COR-L47 (cell line): ENCODE measurements around the gene CEP112.
"Not testable (repeated sequence)": the region's sequence is repeated elsewhere in the genome, so short reads cannot be mapped to it uniquely, and the experiment has no call there.

Source experiments
- DNase-seq: peaks from one replicate; lab custom pipeline; 2025; lab: John Stamatoyannopoulos, UW

Gene CEP112

GRCh38 chr17:65681763-65682162 lies 510.2 kb downstream of the CEP112 start:
- DNase-seq = not testable (repeated sequence)

- peak; percentile 33 for DNase-seq
These were observed 512.6 kb downstream of the CEP112 start for GRCh38 chr17:65679165-65679845.

DNA sequence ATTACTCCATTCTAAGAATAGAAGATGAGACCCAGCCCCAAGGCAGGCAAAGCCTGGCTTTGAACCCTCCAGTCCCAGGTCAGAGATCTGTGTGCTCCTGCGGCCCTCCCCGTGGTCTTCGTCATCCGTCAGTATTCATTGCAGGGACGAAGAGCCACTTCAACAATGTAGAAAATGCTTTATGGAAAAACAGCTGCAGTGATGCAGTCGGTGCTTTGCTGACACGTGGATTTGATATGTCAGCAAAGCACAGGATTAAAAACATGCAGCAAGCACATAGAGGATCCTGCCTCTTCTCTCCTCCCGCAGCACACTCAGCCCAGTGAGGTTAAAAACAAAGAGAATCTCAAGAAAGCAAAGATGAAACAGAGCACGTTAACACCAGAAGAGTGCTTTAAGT lies 513.4 kb downstream of the CEP112 start:
- no peak for DNase-seq

GRCh38 chr17:65677932-65678331 lies 514.0 kb downstream of the CEP112 start:
- DNase-seq = no peak

DNA sequence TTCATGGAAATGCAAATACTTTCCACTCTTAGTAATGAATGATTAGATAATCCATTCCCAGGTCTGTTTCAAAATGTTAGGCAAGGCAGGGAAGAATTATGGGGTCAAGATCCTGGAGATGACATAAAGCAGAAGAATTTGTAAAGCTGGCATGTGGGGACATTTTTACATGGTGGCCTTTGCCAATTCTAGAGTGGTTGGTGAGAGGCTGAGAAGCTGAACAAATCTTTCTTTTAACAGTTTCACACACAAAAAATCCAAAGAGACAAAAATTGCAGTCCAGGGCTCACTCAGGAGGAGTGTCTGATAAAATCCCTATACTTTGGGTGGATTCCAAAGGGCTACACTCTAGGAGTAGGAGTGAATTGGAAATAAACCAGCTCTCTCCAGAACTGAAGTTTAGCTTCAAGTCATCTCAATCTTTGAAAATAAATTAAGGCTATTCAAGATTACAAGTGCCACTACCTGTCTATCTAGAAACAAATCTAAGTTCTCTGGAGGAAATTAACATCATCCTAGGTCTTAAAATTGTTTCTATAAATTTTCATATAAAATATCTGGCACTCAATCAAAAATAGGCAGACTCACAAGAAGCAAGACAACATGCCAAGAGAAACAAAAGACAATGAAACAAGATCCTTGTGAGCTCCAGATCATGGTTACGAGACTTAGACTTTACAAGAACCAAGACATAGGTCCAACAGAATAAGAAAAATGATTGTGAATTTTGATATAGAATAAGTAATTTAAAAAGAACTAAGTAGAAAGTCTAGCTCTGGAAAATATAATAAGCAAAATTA lies 517.5 kb downstream of the CEP112 start:
- no peak for DNase-seq

GRCh38 chr17:65670667-65671371 lies 521.1 kb downstream of the CEP112 start:
- DNase-seq = no peak

GRCh38 chr17:65668211-65668610 lies 523.7 kb downstream of the CEP112 start:
- DNase-seq = no peak

- DNase-seq = no peak
These were observed 524.3 kb downstream of the CEP112 start for GRCh38 chr17:65667656-65668055.

GRCh38 chr17:65666876-65667321 lies 525.0 kb downstream of the CEP112 start:
- DNase-seq = no peak

GRCh38 chr17:65665966-65666365 lies 526.0 kb downstream of the CEP112 start:
- DNase-seq = no peak

DNA sequence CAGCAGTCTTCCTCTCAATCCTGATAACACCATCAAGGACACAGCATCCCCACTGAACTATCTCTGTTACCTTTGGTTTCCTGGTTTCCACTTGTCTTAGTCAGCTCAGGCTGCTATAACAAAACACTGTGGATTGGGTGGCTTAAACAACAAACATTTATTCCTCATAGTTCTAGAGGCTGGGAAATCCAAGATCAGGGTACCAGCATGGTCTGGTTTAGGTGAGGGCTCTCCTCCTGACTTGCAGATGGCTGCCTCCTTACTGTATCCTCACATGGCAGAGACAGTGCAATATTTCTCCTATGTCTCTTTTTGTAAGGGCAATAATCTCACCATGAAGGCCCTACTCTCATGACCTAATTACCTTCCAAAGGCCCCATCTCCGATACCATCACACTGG lies 527.2 kb downstream of the CEP112 start:
- DNase-seq = no peak

- no peak for DNase-seq
These were observed 527.7 kb downstream of the CEP112 start for GRCh38 chr17:65664266-65664665.

- no peak for DNase-seq
These were observed 529.7 kb downstream of the CEP112 start for GRCh38 chr17:65662196-65662595.

DNA sequence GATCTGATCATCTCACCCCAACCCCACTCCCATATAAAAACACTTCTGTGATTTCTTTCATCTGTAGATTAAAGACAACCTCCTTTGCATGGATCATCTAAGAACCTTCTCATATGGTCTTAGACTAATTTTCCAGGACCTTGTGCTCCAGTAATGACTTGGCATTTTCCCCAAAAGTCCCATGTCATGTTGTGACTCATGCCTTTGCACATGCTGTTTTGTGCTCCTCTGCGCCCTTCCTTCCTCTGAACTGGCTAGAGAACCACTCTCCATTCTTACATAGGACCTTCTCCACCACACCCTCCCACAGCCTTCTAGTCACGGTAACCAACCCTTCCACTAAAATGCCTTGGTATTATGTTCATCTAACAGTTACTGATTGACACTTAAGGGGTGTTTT lies 531.0 kb downstream of the CEP112 start:
- no peak for DNase-seq

GRCh38 chr17:65660078-65660477 lies 531.9 kb downstream of the CEP112 start:
- DNase-seq = no peak

- no peak for DNase-seq
These were observed 532.4 kb downstream of the CEP112 start for GRCh38 chr17:65659512-65659911.

GRCh38 chr17:65657251-65657828 lies 534.6 kb downstream of the CEP112 start:
- DNase-seq = no peak

- no peak for DNase-seq
These were observed 535.3 kb downstream of the CEP112 start for GRCh38 chr17:65656390-65657250.

- no peak for DNase-seq
These were observed 536.2 kb downstream of the CEP112 start for GRCh38 chr17:65655706-65656105.

- DNase-seq = no peak
These were observed 547.4 kb downstream of the CEP112 start for GRCh38 chr17:65644545-65644944.

DNA sequence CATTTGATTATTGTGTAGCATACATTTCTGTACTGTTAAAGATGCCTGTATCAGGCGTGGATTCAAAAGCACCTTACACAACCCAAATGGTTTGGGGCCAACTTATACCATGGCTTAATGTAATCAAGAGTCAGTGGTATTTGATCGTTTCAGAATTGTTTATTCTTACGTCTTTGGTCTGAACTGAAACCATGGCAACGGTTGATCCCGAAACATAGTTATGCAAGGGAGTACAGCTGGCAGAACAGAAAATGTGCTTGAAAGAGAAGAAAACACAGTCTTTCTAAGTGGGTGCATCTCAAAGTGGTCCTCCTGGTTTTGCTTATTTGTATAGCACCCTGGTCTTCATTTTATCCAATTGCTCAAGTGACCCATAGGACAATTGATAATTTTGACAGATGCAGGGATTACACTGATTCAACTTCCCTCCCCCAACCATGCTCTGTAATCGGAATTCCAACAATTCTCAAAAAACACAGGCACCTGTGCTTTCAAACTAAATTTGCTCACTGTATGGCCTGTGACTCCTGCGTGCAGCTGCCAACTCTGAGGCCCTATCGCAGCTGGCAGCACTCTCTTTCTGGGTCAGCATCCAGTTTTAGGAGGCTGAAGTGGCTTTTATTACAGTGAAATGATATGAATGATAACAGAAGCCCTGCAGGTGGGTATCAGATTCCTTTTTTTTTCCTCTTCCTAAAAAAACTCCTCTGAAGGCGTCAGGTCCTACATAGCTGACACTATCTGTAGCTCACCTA lies 553.5 kb downstream of the CEP112 start:
- DNase-seq = no peak
